B cell (primary cell): ENCODE data around the gene ELANE. TPM values are rescaled to one million over a fixed set of nuclear protein-coding genes. Genes with fewer than 3 reads are reported as not detected.

Experiments
- ATAC-seq: fragments of 200-7000 bp; cut with Tn5 transposase; one replicate; pipeline ENCODE4 v1.10.0; 2021; ENCODE audit warnings: low read depth, mild to moderate bottlenecking, moderate number of reproducible peaks, moderate library complexity
- CTCF ChIA-PET: fragments of 350-600 bp; sonication (Branson Sonifier 250); formaldehyde crosslinking; loops from one replicate; lab custom pipeline; 2021; ENCODE audit warnings: antibody characterized with exemption, inconsistent platforms; lab: Charles Lee
- POLR2A ChIA-PET: fragments of 350-600 bp; sonication (Branson Sonifier 250); formaldehyde crosslinking; loops from one replicate; lab custom pipeline; 2021; ENCODE audit warnings: antibody characterized with exemption; lab: Charles Lee
- DNase-seq: peaks from one replicate; pipeline ENCODE4 v3.0.0; 2013
- H2AFZ ChIP-seq: 2 replicates; pipeline ENCODE4 v1.6.1; 2012; ENCODE audit warnings: mild to moderate bottlenecking, low read depth, low read length; ENCODE audit not compliant: insufficient read depth, poor library complexity, severe bottlenecking
- H3K27ac ChIP-seq, 2 donors: 1 replicate in 1 of 2; 2 replicates in 1 of 2; pipeline ENCODE4 v1.5.1; 2012 to 2013; ENCODE audit warnings: low read length in 2 of 2, mild to moderate bottlenecking in 2 of 2, moderate library complexity in 1 of 2
- H3K27me3 ChIP-seq, 4 experiments: fragments of 200-600 bp in 1 of 4; sonication (generic) in 1 of 4; replicated peaks in 1 of 4; 1 replicate in 2 of 4; 2 replicates in 2 of 4; pipeline versions ENCODE4 v1.6.1 to v1.7.0; 2013 to 2016; ENCODE audit warnings: low read length in 3 of 4, mild to moderate bottlenecking in 2 of 4, mixed read lengths in 1 of 4, moderate library complexity in 1 of 4; ENCODE audit not compliant: insufficient read depth in 4 of 4, control insufficient read depth in 3 of 4; ENCODE audit errors: control extremely low read depth in 1 of 4
- H3K36me3 ChIP-seq, 2 experiments: replicated peaks in 1 of 2; 1 replicate in 1 of 2; 2 replicates in 1 of 2; pipeline versions ENCODE4 v1.6.1 to v1.7.1; 2013; ENCODE audit warnings: low read length in 1 of 2; ENCODE audit not compliant: insufficient read depth in 2 of 2, control insufficient read depth in 1 of 2; ENCODE audit errors: control extremely low read depth in 1 of 2, extremely low read depth in 1 of 2
- H3K4me1 ChIP-seq, 2 donors: fragments of 200-600 bp in 1 of 2; sonication (generic) in 1 of 2; 1 replicate in 1 of 2; 2 replicates in 1 of 2; pipeline versions ENCODE4 v1.5.1 to v1.6.1; 2013 to 2017; ENCODE audit warnings: low read length in 2 of 2; ENCODE audit not compliant: control insufficient read depth in 2 of 2, insufficient read depth in 2 of 2
- H3K4me2 ChIP-seq: replicated peaks from 2 replicates; pipeline ENCODE3; 2012; ENCODE audit warnings: mild to moderate bottlenecking, low read depth, low read length; ENCODE audit not compliant: poor library complexity, severe bottlenecking
- H3K4me3 ChIP-seq, 5 experiments: fragments of 200-600 bp in 1 of 5; sonication (generic) in 1 of 5; 1 replicate in 3 of 5; 2 replicates in 2 of 5; pipeline versions ENCODE4 v1.5.1 to v1.7.0; 2011 to 2016; ENCODE audit warnings: low read length in 4 of 5, mild to moderate bottlenecking in 4 of 5, low read depth in 2 of 5, control low read depth in 1 of 5, moderate library complexity in 1 of 5; ENCODE audit not compliant: insufficient read depth in 1 of 5; ENCODE audit errors: control extremely low read depth in 1 of 5, extremely low read depth in 1 of 5
- H3K79me2 ChIP-seq: fragments of 200-600 bp; sonication (generic); one replicate; pipeline ENCODE4 v1.6.0; 2016; ENCODE audit warnings: low read length; ENCODE audit not compliant: control insufficient read depth, insufficient read depth
- H3K9ac ChIP-seq: fragments of 200-600 bp; sonication (generic); 2 replicates; pipeline ENCODE4 v1.6.1; 2017; ENCODE audit warnings: mild to moderate bottlenecking, low read length, moderate library complexity
- H3K9me3 ChIP-seq, 3 donors: one replicate each; pipeline versions ENCODE4 v1.6.1 to v1.7.1; 2013; ENCODE audit warnings: low read length in 2 of 3; ENCODE audit not compliant: control insufficient read depth in 2 of 3, insufficient read depth in 1 of 3; ENCODE audit errors: control extremely low read depth in 1 of 3
- H4K20me1 ChIP-seq: 2 replicates; pipeline ENCODE4 v1.6.0; 2012; ENCODE audit warnings: mild to moderate bottlenecking, low read length; ENCODE audit not compliant: insufficient read depth, control insufficient read depth, poor library complexity, severe bottlenecking
- H3K27ac Mint-ChIP-seq: one replicate; pipeline ENCODE4 v1.8.0; 2021; ENCODE audit warnings: mixed read lengths
- H3K27me3 Mint-ChIP-seq: one replicate; pipeline ENCODE4 v1.8.0; 2021; ENCODE audit warnings: mixed read lengths
- H3K4me1 Mint-ChIP-seq: one replicate; pipeline ENCODE4 v1.8.0; 2021; ENCODE audit warnings: mixed read lengths
- H3K4me3 Mint-ChIP-seq: one replicate; pipeline ENCODE4 v1.8.0; 2021; ENCODE audit warnings: mixed read lengths
- H3K9me3 Mint-ChIP-seq: one replicate; pipeline ENCODE4 v1.8.0; 2022; ENCODE audit warnings: mixed read lengths; ENCODE audit not compliant: insufficient read depth
- CTCF ChIP-seq: fragments of 200-600 bp; IDR thresholded peaks from one replicate; pipeline ENCODE4 v1.8.0; 2022; ENCODE audit warnings: antibody characterized with exemption, mild to moderate bottlenecking
- EZH2 ChIP-seq: IDR thresholded peaks from 2 replicates; pipeline ENCODE4 v1.6.1; 2012; ENCODE audit warnings: borderline replicate concordance, low read depth, mild to moderate bottlenecking, moderate library complexity, low read length; ENCODE audit not compliant: insufficient read depth, poor library complexity, severe bottlenecking
- WGBS: methylation state at CpG from one replicate; pipeline ENCODE4 v1.1.5; 2013; ENCODE audit warnings: missing lambda C conversion rate; ENCODE audit not compliant: insufficient coverage; 5-methylcytosine and 5-hydroxymethylcytosine counted together
- intact Hi-C: fragments of 100-400 bp; cut with micrococcal nuclease; formaldehyde crosslinking; loops from one replicate; pipeline ENCODE4 v1.10.0; 2022
- polyA plus RNA-seq: library from polyadenylated mRNA; depleted of rRNA; stranded (reverse); fragments of >200 nt; gene quantifications from 2 replicates; pipeline ENCODE4 v1.2.3, GENCODE V29; 2012
- total RNA-seq, 2 donors: library from RNA; stranded (reverse); fragments of 120-200 nt in 1 of 2; gene quantifications; 1 replicate in 1 of 2; 2 replicates in 1 of 2; pipeline versions ENCODE4 v1.2.3 to v1.2.4, GENCODE V29; 2013 to 2022

The ELANE gene
- total and polyA plus RNA-seq, 2 donors (not counting 1 experiment from before 2014, with no cell fraction given) = 0.18 TPM; not detected in 1

DNA sequence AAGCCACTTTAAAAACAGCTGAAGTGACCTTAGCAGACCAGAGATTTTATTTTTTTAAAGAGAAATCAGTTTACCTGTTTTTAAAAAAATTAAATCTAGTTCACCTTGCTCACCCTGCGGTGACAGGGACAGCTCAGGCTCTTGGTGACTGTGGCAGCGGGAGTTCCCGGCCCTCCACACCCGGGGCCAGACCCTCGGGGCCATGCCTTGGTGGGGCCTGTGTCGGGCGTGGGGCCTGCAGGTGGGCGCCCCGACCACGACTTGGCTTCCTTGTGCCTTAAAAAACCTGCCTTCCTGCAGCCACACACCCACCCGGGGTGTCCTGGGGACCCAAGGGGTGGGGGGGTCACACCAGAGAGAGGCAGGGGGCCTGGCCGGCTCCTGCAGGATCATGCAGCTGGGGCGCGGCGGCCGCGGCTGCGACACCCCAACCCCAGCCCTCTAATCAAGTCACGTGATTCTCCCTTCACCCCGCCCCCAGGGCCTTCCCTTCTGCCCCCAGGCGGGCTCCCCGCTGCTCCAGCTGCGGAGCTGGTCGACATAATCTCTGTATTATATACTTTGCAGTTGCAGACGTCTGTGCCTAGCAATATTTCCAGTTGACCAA is 41.1 kb upstream of the ELANE start:
- H3K79me2 ChIP-seq = peaks cover 22% of the 10 kb centered on the region
- H3K4me3 ChIP-seq = no peak overlapping the region
- WGBS = 94% methylated on average over 12 of the region's 25 CpGs
- H3K4me2 ChIP-seq = no peak overlapping the region
- no peak overlapping the region for H3K27ac Mint-ChIP-seq
- DNase-seq (no peak), ATAC-seq (no peak)
- peaks cover 66% of the 10 kb centered on the region for H4K20me1 ChIP-seq
- CTCF ChIA-PET = no interaction called here
- no peaks in the 10 kb centered on the region for H3K4me1 Mint-ChIP-seq
- no peaks in the 10 kb centered on the region for H3K27me3 Mint-ChIP-seq
- H3K9me3 Mint-ChIP-seq = no peaks in the 10 kb centered on the region
- no peak for TF ChIP-seq CTCF
- no peak for TF ChIP-seq EZH2
- H3K36me3 ChIP-seq = peaks cover 6 to 61% of the 10 kb centered on the region in 2 experiments
- POLR2A ChIA-PET = interaction anchor here (0.5 kb wide), 1 partner anchor 9 kb away, joined by 7 read pairs; no protein-coding TSS in a partner anchor
- no peaks in the 10 kb centered on the region for H3K4me1 ChIP-seq
- no peak overlapping the region for H3K9ac ChIP-seq
- H3K27ac ChIP-seq = no peak overlapping the region
- intact Hi-C loops = no loop called here
- H3K9me3 ChIP-seq = peaks cover 0 to 3% (median 0%) of the 10 kb centered on the region in 3 donors
- H2AFZ ChIP-seq = no peak overlapping the region
- no peaks in the 10 kb centered on the region for H3K27me3 ChIP-seq
- no peak overlapping the region for H3K4me3 Mint-ChIP-seq

DNA sequence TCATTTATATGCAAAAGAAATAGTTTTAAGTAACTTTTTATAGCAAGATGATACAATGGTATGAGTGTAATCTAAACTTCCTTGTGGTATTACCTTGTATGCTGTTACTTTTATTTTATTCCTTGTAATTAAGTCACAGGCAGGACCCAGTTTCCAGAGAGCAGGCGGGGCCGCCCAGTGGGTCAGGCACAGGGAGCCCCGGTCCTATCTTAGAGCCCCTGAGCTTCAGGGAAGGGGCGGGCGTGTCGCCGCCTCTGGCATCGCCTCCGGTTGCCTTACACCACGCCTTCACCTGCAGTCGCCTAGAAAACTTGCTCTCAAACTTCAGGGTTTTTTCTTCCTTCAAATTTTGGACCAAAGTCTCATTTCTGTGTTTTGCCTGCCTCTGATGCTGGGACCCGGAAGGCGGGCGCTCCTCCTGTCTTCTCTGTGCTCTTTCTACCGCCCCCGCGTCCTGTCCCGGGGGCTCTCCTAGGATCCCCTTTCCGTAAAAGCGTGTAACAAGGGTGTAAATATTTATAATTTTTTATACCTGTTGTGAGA is 40.5 kb upstream of the ELANE start:
- H3K4me3 ChIP-seq = no peak overlapping the region
- no peak overlapping the region for H3K27ac Mint-ChIP-seq
- DNase-seq = no peak
- peaks cover 19% of the 10 kb centered on the region for H3K79me2 ChIP-seq
- intact Hi-C loops = no loop called here
- no peaks in the 10 kb centered on the region for H3K27me3 ChIP-seq
- no peak overlapping the region for H3K4me3 Mint-ChIP-seq
- peaks cover 61% of the 10 kb centered on the region for H4K20me1 ChIP-seq
- H2AFZ ChIP-seq = no peak overlapping the region
- 94% methylated on average over 15 of the region's 20 CpGs for WGBS
- no peaks in the 10 kb centered on the region for H3K4me1 ChIP-seq
- POLR2A ChIA-PET = interaction anchor here (0.5 kb wide), 1 partner anchor 10 kb away, joined by 7 read pairs; no protein-coding TSS in a partner anchor
- H3K4me2 ChIP-seq = no peak overlapping the region
- no peaks in the 10 kb centered on the region for H3K4me1 Mint-ChIP-seq
- TF ChIP-seq EZH2 (no peak), CTCF (no peak)
- H3K9me3 ChIP-seq = peaks cover 0 to 3% (median 0%) of the 10 kb centered on the region in 3 donors
- H3K36me3 ChIP-seq = peaks cover 6 to 59% of the 10 kb centered on the region in 2 experiments
- ATAC-seq = no peak
- no peaks in the 10 kb centered on the region for H3K9me3 Mint-ChIP-seq
- H3K9ac ChIP-seq = no peak overlapping the region
- no peaks in the 10 kb centered on the region for H3K27me3 Mint-ChIP-seq
- H3K27ac ChIP-seq = no peak overlapping the region
- CTCF ChIA-PET = no interaction called here
